IMR-90 (cell line): ENCODE measurements around the gene POLR3B.

Experiments used
- CTCF ChIP-seq: conservative IDR thresholded peaks from 2 replicates; pipeline ENCODE4 v1.5.1; 2012; ENCODE audit warnings: mild to moderate bottlenecking, low read depth, low read length, improper control_type of control experiment
- FOS ChIP-seq: fragments of 150-350 bp; IDR thresholded peaks from 2 replicates; pipeline ENCODE4 v1.6.1; 2016; ENCODE audit warnings: low read depth, low read length
- MAZ ChIP-seq: IDR thresholded peaks from 2 replicates; pipeline ENCODE4 v1.6.1; 2012; ENCODE audit warnings: low read depth, mild to moderate bottlenecking, low read length, improper control_type of control experiment, moderate library complexity, borderline replicate concordance
- POLR2A ChIP-seq: IDR thresholded peaks from 2 replicates; pipeline ENCODE4 v1.6.1; 2012; ENCODE audit warnings: mild to moderate bottlenecking, low read depth, low read length
- RAD21 ChIP-seq: IDR thresholded peaks from 2 replicates; pipeline ENCODE4 v1.6.1; 2012; ENCODE audit warnings: low read length, improper control_type of control experiment
- RCOR1 ChIP-seq: IDR thresholded peaks from 2 replicates; pipeline ENCODE4 v1.6.1; 2012; ENCODE audit warnings: mild to moderate bottlenecking, low read length, improper control_type of control experiment; ENCODE audit not compliant: insufficient replicate concordance
- SMC3 ChIP-seq: fragments of 150-350 bp; IDR thresholded peaks from 2 replicates; pipeline ENCODE4 v1.6.1; 2016; ENCODE audit warnings: low read depth, mild to moderate bottlenecking, antibody characterized with exemption, low read length, moderate library complexity

- TF ChIP-seq RAD21 (no peak), RCOR1 (no peak), SMC3 (no peak), CTCF (no peak), POLR2A (no peak), MAZ (no peak), FOS (no peak)
Observed at GRCh38 chr12:106343214-106343528, 14.4 kb upstream of the POLR3B start.
